BLaER1 (cell line): ENCODE measurements around the gene USP5.

ENCODE experiments used
- H3K27ac ChIP-seq: shearing (Covaris generic); formaldehyde crosslinking; 2 replicates; pipeline ENCODE4 v1.8.1; 2022
- H3K27me3 ChIP-seq: shearing (Covaris generic); formaldehyde crosslinking; 2 replicates; pipeline ENCODE4 v1.8.1; 2022
- H3K36me3 ChIP-seq: shearing (Covaris generic); formaldehyde crosslinking; 2 replicates; pipeline ENCODE4 v1.8.1; 2022
- H3K4me1 ChIP-seq: shearing (Covaris generic); formaldehyde crosslinking; 2 replicates; pipeline ENCODE4 v1.8.1; 2022
- H3K4me2 ChIP-seq: shearing (Covaris generic); formaldehyde crosslinking; 2 replicates; pipeline ENCODE4 v1.8.1; 2022
- H3K4me3 ChIP-seq: shearing (Covaris generic); formaldehyde crosslinking; 2 replicates; pipeline ENCODE4 v1.8.1; 2022
- H3K9ac ChIP-seq: shearing (Covaris generic); formaldehyde crosslinking; 2 replicates; pipeline ENCODE4 v1.8.1; 2022
- H3K9me3 ChIP-seq: shearing (Covaris generic); formaldehyde crosslinking; 2 replicates; pipeline ENCODE4 v1.8.1; 2022
- H4K20me1 ChIP-seq: shearing (Covaris generic); formaldehyde crosslinking; 2 replicates; pipeline ENCODE4 v1.8.1; 2022
- Cebpa-rat ChIP-seq: shearing (Covaris generic); IDR thresholded peaks from 2 replicates; pipeline ENCODE4 v1.8.1; 2022

The USP5 gene

GRCh38 chr12:6818645-6819044 lies 33.3 kb upstream of the USP5 start:
- Histone ChIP-seq H3K9me3 (no peaks in the 10 kb centered on the region), H3K27ac (no peak overlapping the region), H3K9ac (no peak overlapping the region), H3K27me3 (peaks cover 78% of the 10 kb centered on the region), H3K36me3 (no peaks in the 10 kb centered on the region), H3K4me2 (no peak overlapping the region), H3K4me3 (no peak overlapping the region), H4K20me1 (peaks cover 15% of the 10 kb centered on the region; the same call in 1 of the 2 replicates), H3K4me1 (peaks cover 20% of the 10 kb centered on the region)
- no peak for TF ChIP-seq Cebpa-rat

- H3K36me3 ChIP-seq: no peaks in the 10 kb centered on the region
- H3K27ac ChIP-seq: no peak overlapping the region
- no peaks in the 10 kb centered on the region for H3K9me3 ChIP-seq
- TF ChIP-seq Cebpa-rat: no peak
- peaks cover 15% of the 10 kb centered on the region; the same call in 1 of the 2 replicates for H4K20me1 ChIP-seq
- peaks cover 17% of the 10 kb centered on the region for H3K4me1 ChIP-seq
- no peak overlapping the region for H3K4me2 ChIP-seq
- H3K4me3 ChIP-seq: no peak overlapping the region
- H3K9ac ChIP-seq: no peak overlapping the region
- peaks cover 78% of the 10 kb centered on the region for H3K27me3 ChIP-seq
Measured at GRCh38 chr12:6819106-6820030, 32.6 kb upstream of the USP5 start.

DNA sequence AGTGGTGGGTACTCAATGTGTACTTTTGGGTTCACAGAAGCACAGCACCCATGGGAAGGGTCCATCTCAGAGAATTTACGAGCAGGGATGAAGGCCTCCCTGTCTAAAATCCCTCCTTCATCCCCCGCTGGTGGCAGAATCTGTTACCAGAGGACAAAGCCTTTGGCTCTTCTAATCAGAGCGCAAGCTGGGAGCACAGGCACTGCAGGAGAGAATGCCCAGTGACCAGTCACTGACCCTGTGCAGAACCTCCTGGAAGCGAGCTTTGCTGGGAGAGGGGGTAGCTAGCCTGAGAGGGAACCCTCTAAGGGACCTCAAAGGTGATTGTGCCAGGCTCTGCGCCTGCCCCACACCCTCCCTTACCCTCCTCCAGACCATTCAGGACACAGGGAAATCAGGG lies 31.8 kb upstream of the USP5 start:
- Histone ChIP-seq H3K36me3 (no peaks in the 10 kb centered on the region), H3K27ac (no peak overlapping the region), H3K4me2 (no peak overlapping the region), H3K4me1 (peaks cover 11% of the 10 kb centered on the region; the same call in 1 of the 2 replicates), H3K27me3 (peaks cover 78% of the 10 kb centered on the region), H3K9ac (no peak overlapping the region), H4K20me1 (peaks cover 22% of the 10 kb centered on the region; the same call in 1 of the 2 replicates), H3K9me3 (no peaks in the 10 kb centered on the region), H3K4me3 (no peak overlapping the region)
- TF ChIP-seq Cebpa-rat: no peak

GRCh38 chr12:6821591-6822425 lies 30.1 kb upstream of the USP5 start, which contains the start of gene GPR162:
Gene GPR162, plus strand, starts transcription at chr12:6821821. Its CDS starts 2,078 bp downstream, at chr12:6823899.
- H4K20me1 ChIP-seq: peaks cover 39% of the 10 kb centered on the region
- H3K4me3 ChIP-seq: peak within 1 kb of the TSS; percentile 18; the same call in 1 of the 2 replicates
- peaks cover 87% of the 10 kb centered on the region for H3K27me3 ChIP-seq
- no peaks in the 10 kb centered on the region for H3K9me3 ChIP-seq
- no peak for TF ChIP-seq Cebpa-rat
- H3K27ac ChIP-seq: no peak within 1 kb of the TSS
- H3K9ac ChIP-seq: no peak within 1 kb of the TSS
- peaks cover 14% of the 10 kb centered on the region for H3K4me1 ChIP-seq
- H3K4me2 ChIP-seq: peak within 1 kb of the TSS; percentile 43; the same call in 1 of the 2 replicates
- H3K36me3 ChIP-seq: no peaks in the 10 kb centered on the region

GRCh38 chr12:6822426-6823135 lies 29.4 kb upstream of the USP5 start:
- no peak for TF ChIP-seq Cebpa-rat
- H4K20me1 ChIP-seq: peaks cover 46% of the 10 kb centered on the region
- H3K36me3 ChIP-seq: no peaks in the 10 kb centered on the region
- peaks cover 22% of the 10 kb centered on the region for H3K4me1 ChIP-seq
- peak overlapping the region; percentile 18; the same call in 1 of the 2 replicates for H3K4me3 ChIP-seq
- H3K27me3 ChIP-seq: peaks cover 95% of the 10 kb centered on the region
- no peaks in the 10 kb centered on the region for H3K9me3 ChIP-seq
- H3K27ac ChIP-seq: no peak overlapping the region
- H3K9ac ChIP-seq: no peak overlapping the region
- H3K4me2 ChIP-seq: no peak overlapping the region

DNA sequence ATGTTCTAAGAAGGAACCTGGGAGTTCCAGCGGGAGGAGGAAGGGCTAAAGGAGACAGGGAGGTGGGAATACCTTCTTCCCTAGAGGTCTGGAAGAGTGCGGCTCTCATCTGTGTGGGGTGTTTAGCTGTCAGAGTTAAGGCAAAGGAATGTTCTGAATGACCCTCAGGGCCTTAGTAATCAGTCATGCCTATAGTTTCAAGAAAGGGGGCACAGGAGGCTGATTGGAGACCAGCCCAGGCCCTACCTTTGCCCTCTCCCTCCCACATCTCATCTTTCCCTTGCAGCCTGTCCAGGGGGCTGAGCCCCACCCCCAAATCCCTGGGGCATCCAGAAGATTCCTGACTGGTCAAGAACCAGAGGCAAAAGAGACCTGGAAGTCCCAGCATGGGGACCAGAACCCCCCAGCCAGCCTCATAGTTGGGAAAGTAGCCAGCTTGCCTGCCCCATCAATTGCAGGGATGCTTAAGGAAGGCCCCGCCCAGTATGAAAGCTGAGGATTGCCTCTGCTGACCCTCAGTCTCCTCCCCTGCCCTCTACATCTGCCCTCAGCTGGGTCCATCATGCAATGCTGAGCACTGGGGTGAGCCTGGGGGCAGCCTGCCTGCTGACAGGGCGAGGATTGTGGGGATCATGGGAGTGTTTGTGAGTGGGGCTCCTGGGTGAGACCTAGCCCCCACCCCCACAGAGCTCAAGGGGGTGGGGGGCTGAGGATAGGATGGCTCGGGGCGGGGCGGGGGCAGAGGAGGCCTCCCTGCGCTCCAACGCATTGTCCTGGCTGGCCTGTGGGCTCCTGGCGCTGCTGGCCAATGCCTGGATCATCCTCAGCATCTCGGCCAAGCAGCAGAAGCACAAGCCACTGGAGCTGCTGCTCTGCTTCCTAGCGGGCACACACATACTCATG lies 28.5 kb upstream of the USP5 start:
- peaks cover 97% of the 10 kb centered on the region for H3K27me3 ChIP-seq
- H3K36me3 ChIP-seq: no peaks in the 10 kb centered on the region
- TF ChIP-seq Cebpa-rat: no peak
- peaks cover 28% of the 10 kb centered on the region for H3K4me1 ChIP-seq
- no peaks in the 10 kb centered on the region for H3K9me3 ChIP-seq
- H3K27ac ChIP-seq: no peak overlapping the region
- no peak overlapping the region for H3K4me2 ChIP-seq
- H4K20me1 ChIP-seq: peaks cover 48% of the 10 kb centered on the region
- no peak overlapping the region for H3K9ac ChIP-seq
- no peak overlapping the region for H3K4me3 ChIP-seq

- Histone ChIP-seq H3K27me3 (peaks cover 99% of the 10 kb centered on the region), H3K9ac (no peak overlapping the region), H3K4me1 (peaks cover 36% of the 10 kb centered on the region), H3K27ac (no peak overlapping the region), H3K36me3 (no peaks in the 10 kb centered on the region), H4K20me1 (peaks cover 56% of the 10 kb centered on the region), H3K4me3 (no peak overlapping the region), H3K4me2 (no peak overlapping the region), H3K9me3 (no peaks in the 10 kb centered on the region)
- TF ChIP-seq Cebpa-rat: no peak
Measured at GRCh38 chr12:6824085-6824775, 27.7 kb upstream of the USP5 start.

DNA sequence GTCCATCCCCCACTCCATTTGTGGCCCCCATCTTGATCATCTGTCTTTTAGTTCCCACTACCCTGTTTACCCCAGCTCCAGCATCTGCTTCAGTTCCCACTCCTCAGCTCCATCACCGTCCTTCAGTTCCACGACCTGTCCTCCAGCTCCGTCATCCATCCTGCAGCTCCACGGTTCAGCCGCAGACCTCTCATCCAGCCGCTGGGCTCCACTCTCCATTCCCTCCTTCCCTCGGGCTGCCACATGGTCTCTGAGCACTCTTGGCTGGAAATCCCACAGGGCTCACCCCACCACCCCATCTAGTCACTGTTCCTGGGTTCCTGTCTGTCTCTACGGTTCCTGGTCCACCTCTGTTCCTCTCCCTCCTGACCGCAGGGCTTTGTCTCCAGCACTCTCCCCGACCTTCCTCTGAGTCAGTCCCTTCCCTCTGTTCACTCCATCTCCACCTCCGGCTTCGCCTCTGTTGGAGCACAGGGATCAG lies 27.0 kb upstream of the USP5 start:
- no peak overlapping the region for H3K4me3 ChIP-seq
- peaks cover 40% of the 10 kb centered on the region for H3K4me1 ChIP-seq
- H3K4me2 ChIP-seq: no peak overlapping the region
- no peak overlapping the region for H3K27ac ChIP-seq
- H3K36me3 ChIP-seq: no peaks in the 10 kb centered on the region
- H3K9ac ChIP-seq: no peak overlapping the region
- H3K9me3 ChIP-seq: no peaks in the 10 kb centered on the region
- peaks cover 99% of the 10 kb centered on the region for H3K27me3 ChIP-seq
- peaks cover 63% of the 10 kb centered on the region for H4K20me1 ChIP-seq
- no peak for TF ChIP-seq Cebpa-rat
